Nephron (organoid): ENCODE results near the gene GMFB.
A peak's percentile ranks its signal among the peaks of the same experiment; 100 is the strongest.

Experiments
- H3K27ac Mint-ChIP-seq, 3 experiments: 2 replicates each; pipeline ENCODE4 v1.8.0; 2020; ENCODE audit warnings: mixed read lengths in 3 of 3, mild to moderate bottlenecking in 2 of 3, moderate library complexity in 1 of 3
- H3K27me3 Mint-ChIP-seq: 2 replicates; pipeline ENCODE4 v1.8.0; 2021; ENCODE audit warnings: low read depth, mild to moderate bottlenecking, moderate library complexity, mixed read lengths
- H3K36me3 Mint-ChIP-seq: 2 replicates; pipeline ENCODE4 v1.8.0; 2020; ENCODE audit warnings: low read depth, mixed read lengths
- H3K4me1 Mint-ChIP-seq: 2 replicates; pipeline ENCODE4 v1.8.0; 2020; ENCODE audit warnings: mixed read lengths
- H3K4me3 Mint-ChIP-seq, 3 experiments: 2 replicates each; pipeline ENCODE4 v1.8.0; 2020; ENCODE audit warnings: mild to moderate bottlenecking in 3 of 3, mixed read lengths in 3 of 3, moderate library complexity in 2 of 3
- H3K9me3 Mint-ChIP-seq: 2 replicates; pipeline ENCODE4 v1.8.0; 2020; ENCODE audit warnings: mixed read lengths
- TF ChIP-seq, protein P1 (sequence below), 3 experiments: fragments of 200-600 bp; sonication (generic); IDR thresholded peaks; one replicate each; pipeline ENCODE4 v1.5.0; 2021; ENCODE audit warnings: antibody characterized with exemption in 3 of 3; ENCODE audit not compliant: unreplicated experiment in 3 of 3

Gene GMFB

DNA sequence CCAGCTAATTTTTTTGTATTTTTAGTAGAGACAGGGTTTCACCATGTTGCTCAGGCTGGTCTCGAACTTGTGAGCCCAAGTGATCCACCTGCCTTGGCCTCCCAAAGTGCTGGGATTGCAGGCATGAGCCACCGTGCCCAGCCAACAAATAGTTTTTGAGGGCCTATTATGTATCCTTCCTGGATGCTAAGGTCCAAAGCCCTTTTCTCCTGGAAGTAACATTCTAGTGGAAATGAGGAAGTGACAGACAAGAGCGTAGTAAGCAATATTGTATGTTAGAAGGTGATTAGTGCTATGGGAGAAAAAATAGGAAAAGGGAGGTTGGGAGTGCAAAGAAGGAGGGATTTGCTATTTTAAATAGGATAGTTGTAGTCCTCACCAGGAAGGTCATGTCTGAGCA lies 12.0 kb upstream of the GMFB start:
- Mint-ChIP-seq H3K9me3 (no peaks in the 10 kb centered on the region), H3K4me3 (no peak overlapping the region), H3K27ac (no peak overlapping the region), H3K27me3 (peaks cover 3% of the 10 kb centered on the region), H3K4me1 (peaks cover 8% of the 10 kb centered on the region), H3K36me3 (no peaks in the 10 kb centered on the region)
- TF ChIP-seq, protein P1, sequence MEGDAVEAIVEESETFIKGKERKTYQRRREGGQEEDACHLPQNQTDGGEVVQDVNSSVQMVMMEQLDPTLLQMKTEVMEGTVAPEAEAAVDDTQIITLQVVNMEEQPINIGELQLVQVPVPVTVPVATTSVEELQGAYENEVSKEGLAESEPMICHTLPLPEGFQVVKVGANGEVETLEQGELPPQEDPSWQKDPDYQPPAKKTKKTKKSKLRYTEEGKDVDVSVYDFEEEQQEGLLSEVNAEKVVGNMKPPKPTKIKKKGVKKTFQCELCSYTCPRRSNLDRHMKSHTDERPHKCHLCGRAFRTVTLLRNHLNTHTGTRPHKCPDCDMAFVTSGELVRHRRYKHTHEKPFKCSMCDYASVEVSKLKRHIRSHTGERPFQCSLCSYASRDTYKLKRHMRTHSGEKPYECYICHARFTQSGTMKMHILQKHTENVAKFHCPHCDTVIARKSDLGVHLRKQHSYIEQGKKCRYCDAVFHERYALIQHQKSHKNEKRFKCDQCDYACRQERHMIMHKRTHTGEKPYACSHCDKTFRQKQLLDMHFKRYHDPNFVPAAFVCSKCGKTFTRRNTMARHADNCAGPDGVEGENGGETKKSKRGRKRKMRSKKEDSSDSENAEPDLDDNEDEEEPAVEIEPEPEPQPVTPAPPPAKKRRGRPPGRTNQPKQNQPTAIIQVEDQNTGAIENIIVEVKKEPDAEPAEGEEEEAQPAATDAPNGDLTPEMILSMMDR (IDR thresholded peaks at IDR 0.05; ENCODE audit: unreplicated experiment in 3 of 3), result no peak

DNA sequence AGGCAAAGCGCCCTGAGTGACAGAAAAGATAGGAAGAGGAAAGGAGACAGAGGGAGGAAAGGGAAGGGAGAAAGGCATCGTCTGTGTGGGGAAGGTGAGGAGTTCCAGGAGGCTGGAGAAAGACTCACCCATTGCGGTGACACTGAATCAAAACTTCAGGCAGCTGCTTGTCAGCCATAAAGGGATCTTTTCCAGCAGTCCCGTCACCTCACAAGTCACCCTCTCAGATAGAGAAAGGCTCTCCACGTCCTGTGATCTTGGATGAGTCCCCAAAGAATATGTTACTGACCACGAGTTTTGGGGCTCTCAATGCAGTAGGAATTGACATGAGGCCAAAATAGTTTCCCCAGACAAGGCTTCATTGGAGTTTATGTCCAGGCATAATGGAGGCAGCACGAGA lies 9.8 kb upstream of the GMFB start:
- no peaks in the 10 kb centered on the region for H3K36me3 Mint-ChIP-seq
- H3K4me1 Mint-ChIP-seq, result peaks cover 8% of the 10 kb centered on the region
- H3K4me3 Mint-ChIP-seq, result no peak overlapping the region
- no peaks in the 10 kb centered on the region for H3K9me3 Mint-ChIP-seq
- peaks cover 3% of the 10 kb centered on the region for H3K27me3 Mint-ChIP-seq
- TF ChIP-seq, protein P1 (IDR thresholded peaks at IDR 0.05; ENCODE audit: unreplicated experiment in 3 of 3), result no peak
- H3K27ac Mint-ChIP-seq, result peak overlapping the region; percentile 47 to 85 (median 83)

DNA sequence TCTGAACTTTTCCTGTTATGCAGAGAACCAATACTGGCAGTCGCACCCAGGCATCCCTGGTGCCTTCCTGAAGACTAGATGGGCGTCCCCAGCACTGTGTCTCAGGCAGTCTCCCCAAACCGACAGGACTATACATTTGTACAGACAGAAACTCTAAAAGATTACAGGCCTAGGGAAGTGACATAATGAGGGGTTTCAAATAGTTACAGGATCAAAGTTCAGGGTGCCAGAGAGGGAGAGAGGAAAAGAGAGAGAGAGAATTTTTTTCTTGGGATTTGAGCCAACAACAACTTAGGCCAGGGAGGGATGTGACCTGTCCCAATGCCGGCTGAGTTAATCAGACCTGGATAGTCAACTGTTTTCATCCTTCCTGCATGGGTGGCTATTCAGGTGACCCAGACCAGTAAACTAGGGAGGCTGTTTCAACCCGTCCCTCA lies 9.3 kb upstream of the GMFB start:
- peak overlapping the region; percentile 47 to 85 (median 83) for H3K27ac Mint-ChIP-seq
- H3K27me3 Mint-ChIP-seq, result peaks cover 3% of the 10 kb centered on the region
- H3K9me3 Mint-ChIP-seq, result no peaks in the 10 kb centered on the region

DNA sequence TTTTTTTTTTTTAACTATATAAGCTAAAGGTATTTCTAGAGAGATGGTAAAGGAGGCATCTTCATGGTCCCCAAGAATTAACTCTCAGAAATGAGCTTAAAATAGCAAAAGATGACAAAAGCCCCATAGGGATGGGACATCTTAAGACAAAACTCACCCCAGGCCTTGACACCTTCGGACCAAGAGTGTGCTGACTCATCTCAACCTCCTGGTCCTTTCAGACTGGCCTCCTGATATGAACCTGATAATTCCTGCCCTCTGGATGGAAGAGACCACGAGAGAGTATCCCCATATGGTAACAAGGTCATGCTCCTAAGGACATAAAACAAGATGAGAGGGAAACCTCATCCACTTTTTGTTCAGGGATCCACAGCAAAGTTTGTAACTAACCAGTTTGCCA lies 8.4 kb upstream of the GMFB start:
- peak overlapping the region; percentile 32 to 85 (median 47) for H3K27ac Mint-ChIP-seq
- H3K27me3 Mint-ChIP-seq, result no peaks in the 10 kb centered on the region
- no peaks in the 10 kb centered on the region for H3K36me3 Mint-ChIP-seq
- H3K9me3 Mint-ChIP-seq, result no peaks in the 10 kb centered on the region
- peaks cover 12% of the 10 kb centered on the region for H3K4me1 Mint-ChIP-seq
- TF ChIP-seq, protein P1 (IDR thresholded peaks at IDR 0.05; ENCODE audit: unreplicated experiment in 3 of 3), result no peak
- no peak overlapping the region for H3K4me3 Mint-ChIP-seq

More for the DNA sequence above, 9.3 kb upstream of the GMFB start:
- TF ChIP-seq, protein P1 (IDR thresholded peaks at IDR 0.05; ENCODE audit: unreplicated experiment in 3 of 3), result no peak
- Mint-ChIP-seq H3K36me3 (no peaks in the 10 kb centered on the region), H3K4me1 (peaks cover 8% of the 10 kb centered on the region), H3K4me3 (peak overlapping the region in 1 of 3 experiments; percentile 8)

DNA sequence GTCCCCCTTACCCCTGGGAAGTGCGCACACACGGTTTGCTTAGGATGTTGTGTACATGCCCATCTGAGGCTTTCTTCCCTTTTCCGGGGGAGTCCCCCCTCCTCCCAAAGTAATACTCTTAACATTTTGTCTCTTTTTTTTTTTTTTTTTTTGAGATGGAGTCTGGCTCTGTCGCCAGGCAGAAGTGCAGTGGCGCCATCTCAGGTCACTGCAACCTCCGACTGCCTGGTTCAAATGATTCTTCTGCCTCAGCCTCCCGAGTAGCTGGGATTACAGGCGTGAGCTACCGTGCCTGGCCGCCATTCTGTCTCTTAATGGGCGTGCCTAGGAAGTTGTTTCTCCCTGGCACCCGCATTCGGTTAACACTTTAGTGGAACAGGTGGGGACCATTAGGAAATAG lies 4.5 kb upstream of the GMFB start:
- Mint-ChIP-seq H3K4me1 (peaks cover 18% of the 10 kb centered on the region), H3K4me3 (no peak overlapping the region), H3K36me3 (no peaks in the 10 kb centered on the region), H3K27me3 (no peaks in the 10 kb centered on the region), H3K9me3 (no peaks in the 10 kb centered on the region), H3K27ac (no peak overlapping the region)
- TF ChIP-seq, protein P1 (IDR thresholded peaks at IDR 0.05; ENCODE audit: unreplicated experiment in 3 of 3), result no peak

DNA sequence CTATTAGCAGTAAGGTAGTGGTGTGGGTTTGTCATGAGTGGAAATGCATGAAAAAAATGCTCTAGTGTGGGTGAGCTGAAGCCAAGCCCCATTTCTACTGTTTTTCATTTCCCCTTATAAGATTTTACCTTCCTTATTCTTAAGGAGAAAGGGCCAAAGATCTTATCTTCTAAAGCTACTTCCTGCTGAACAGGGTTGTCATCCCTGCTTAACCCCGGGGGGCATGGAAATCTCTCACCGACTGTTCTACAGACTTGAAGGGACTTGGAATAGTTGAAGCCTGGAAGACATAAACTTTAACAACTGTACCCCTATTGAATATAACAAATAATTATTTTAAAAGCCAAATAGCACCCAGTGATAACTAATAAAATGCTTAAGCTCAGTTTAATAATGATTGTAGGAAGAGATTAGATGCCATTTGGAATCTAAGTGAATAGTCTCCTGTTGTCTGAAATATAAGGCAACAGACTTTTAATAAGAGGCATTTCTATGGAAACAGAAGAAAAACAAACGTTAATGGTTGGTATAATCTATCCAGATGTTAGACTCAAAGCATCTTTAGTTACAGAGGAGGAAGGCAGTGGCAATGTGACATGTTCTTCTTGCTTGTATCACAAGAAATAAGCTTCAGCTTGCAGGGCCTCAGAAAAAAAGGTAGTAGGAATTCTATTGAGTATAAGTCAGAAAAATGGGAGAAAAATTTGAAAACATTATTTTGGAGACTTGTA lies 1.8 kb upstream of the GMFB start:
- H3K9me3 Mint-ChIP-seq, result no peaks in the 10 kb centered on the region
- peak overlapping the region in 2 of 3 experiments; percentile 20 to 21 for H3K4me3 Mint-ChIP-seq
- H3K27me3 Mint-ChIP-seq, result no peaks in the 10 kb centered on the region
- TF ChIP-seq, protein P1 (IDR thresholded peaks at IDR 0.05; ENCODE audit: unreplicated experiment in 3 of 3), result no peak
- peak overlapping the region in 2 of 3 experiments; percentile 89 to 97 for H3K27ac Mint-ChIP-seq
- peaks cover 10% of the 10 kb centered on the region for H3K36me3 Mint-ChIP-seq
- peaks cover 28% of the 10 kb centered on the region for H3K4me1 Mint-ChIP-seq
